K562 (cell line): ENCODE results near the gene SPRED2. TPM values are rescaled to one million over a fixed set of nuclear protein-coding genes. Genes with fewer than 3 reads are reported as not detected.

ENCODE experiments used
- CHD7 ChIP-seq: fragments of 200-600 bp; sonication (generic); IDR thresholded peaks from one replicate; pipeline ENCODE4 v1.6.1; 2012; ENCODE audit warnings: mild to moderate bottlenecking, low read depth, low read length, inconsistent platforms
- HDAC1 ChIP-seq, 2 experiments: fragments of 450-650 bp; IDR thresholded peaks; 2 replicates each; pipeline ENCODE4 v1.6.1; 2016 to 2017; ENCODE audit warnings: inconsistent platforms in 1 of 2, mild to moderate bottlenecking in 1 of 2, moderate library complexity in 1 of 2
- HSF4 ChIP-seq: fragments of 250-450 bp; sonication (Bioruptor Pico); IDR thresholded peaks from 2 replicates; pipeline ENCODE4 v2.1.2; 2022; ENCODE audit warnings: mild to moderate bottlenecking, moderate library complexity, borderline replicate concordance
- KAT8 ChIP-seq: fragments of 450-650 bp; IDR thresholded peaks from 2 replicates; pipeline ENCODE4 v1.6.1; 2016; ENCODE audit warnings: low read depth, mild to moderate bottlenecking
- KLF1 ChIP-seq: fragments of 450-650 bp; IDR thresholded peaks from 2 replicates; pipeline ENCODE4 v1.6.1; 2016; ENCODE audit warnings: missing genetic modification characterization, missing compliant biosample characterization
- ZFP91 ChIP-seq: sonication (generic); formaldehyde crosslinking; IDR thresholded peaks from 2 replicates; pipeline ENCODE4 v1.8.0; 2022; ENCODE audit warnings: mild to moderate bottlenecking, missing genetic modification reagents
- polyA plus RNA-seq, 8 experiments: library from polyadenylated mRNA; depleted of rRNA in 4 of 8; stranded (reverse) in 5 of 8; unstranded in 3 of 8; fragments of >200 nt; fragmentation: Nextera tagmentation in 2 of 8; fragmentation: Illumina TruSeq in 1 of 8; extraction: Ambion mirVana in 2 of 8; extraction: Trizol in 1 of 8; gene quantifications; 2 replicates each; pipeline versions ENCODE4 v1.2.1 to v1.2.3, GENCODE V29; 2011 to 2014; ENCODE audit warnings: inconsistent platforms in 1 of 8, missing spikeins in 1 of 8
- total RNA-seq, 7 experiments: library from RNA; depleted of rRNA in 6 of 7; stranded (reverse); fragments of >200 nt in 6 of 7; fragmentation: Illumina TruSeq in 2 of 7; extraction: Trizol in 2 of 7; gene quantifications; 2 replicates each; pipeline versions ENCODE4 v1.2.1 to v1.2.3, GENCODE V29; 2011 to 2021; ENCODE audit warnings: low replicate concordance in 1 of 7

SPRED2 gene
- total and polyA plus RNA-seq, 9 of the 15 experiments (the other 6 are each of a cell fraction or from before 2014, with no cell fraction given): 4.6 to 50.8 (median 14.1) TPM

GRCh38 chr2:65432227-65433190 lies at the start of gene SPRED2 (continued):
- TF ChIP-seq CHD7: no peak
- TF ChIP-seq ZFP91 (CRISPR knock-in tag): no peak
- peak; percentile 37; the same call in 1 of the 2 replicates for TF ChIP-seq KLF1
- peak in 1 of 2 experiments; percentile 63; a peak in 1 of 4 replicates for TF ChIP-seq HDAC1 (IDR thresholded peaks at IDR 0.05)
- TF ChIP-seq KAT8: no peak
- TF ChIP-seq HSF4 (CRISPR knock-in tag): no peak
